ENCODE results near the gene ROR1.
A peak's percentile ranks its signal among the peaks of the same experiment; 100 is the strongest.

The ROR1 gene

DNA sequence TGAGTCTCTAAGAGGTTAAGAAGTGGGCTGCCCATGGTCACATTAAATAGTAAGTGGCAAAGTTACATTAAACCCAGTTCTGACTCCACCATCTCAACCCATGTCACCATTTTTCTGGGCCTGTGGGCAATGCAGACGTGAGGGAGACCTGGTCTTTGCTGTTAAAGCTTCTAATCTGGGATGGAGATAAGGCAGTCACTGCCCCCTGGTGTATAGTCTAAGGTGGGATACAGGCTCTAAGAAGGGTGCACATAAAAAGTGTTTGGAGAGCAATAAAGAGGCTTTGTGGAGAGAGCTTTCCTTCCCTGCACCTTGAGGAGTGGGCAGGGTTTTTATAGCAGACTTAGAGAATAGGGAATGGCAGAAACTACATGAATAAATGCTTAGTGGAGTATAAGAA lies 141.3 kb downstream of the ROR1 start:
- in situ Hi-C loops (cut with MboI; ENCODE audit: low sequenced_read_pairs, unreplicated experiment): loop anchor here (10.0 kb wide), 1 partner anchor 230 kb away; no protein-coding TSS in a partner anchor
- peak; percentile 9 for DNase-seq (ENCODE audit: low spot score)
- TF ChIP-seq, protein P1, sequence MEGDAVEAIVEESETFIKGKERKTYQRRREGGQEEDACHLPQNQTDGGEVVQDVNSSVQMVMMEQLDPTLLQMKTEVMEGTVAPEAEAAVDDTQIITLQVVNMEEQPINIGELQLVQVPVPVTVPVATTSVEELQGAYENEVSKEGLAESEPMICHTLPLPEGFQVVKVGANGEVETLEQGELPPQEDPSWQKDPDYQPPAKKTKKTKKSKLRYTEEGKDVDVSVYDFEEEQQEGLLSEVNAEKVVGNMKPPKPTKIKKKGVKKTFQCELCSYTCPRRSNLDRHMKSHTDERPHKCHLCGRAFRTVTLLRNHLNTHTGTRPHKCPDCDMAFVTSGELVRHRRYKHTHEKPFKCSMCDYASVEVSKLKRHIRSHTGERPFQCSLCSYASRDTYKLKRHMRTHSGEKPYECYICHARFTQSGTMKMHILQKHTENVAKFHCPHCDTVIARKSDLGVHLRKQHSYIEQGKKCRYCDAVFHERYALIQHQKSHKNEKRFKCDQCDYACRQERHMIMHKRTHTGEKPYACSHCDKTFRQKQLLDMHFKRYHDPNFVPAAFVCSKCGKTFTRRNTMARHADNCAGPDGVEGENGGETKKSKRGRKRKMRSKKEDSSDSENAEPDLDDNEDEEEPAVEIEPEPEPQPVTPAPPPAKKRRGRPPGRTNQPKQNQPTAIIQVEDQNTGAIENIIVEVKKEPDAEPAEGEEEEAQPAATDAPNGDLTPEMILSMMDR (IDR thresholded peaks at IDR 0.05; ENCODE audit: borderline replicate concordance, control extremely low read depth, extremely low read depth, insufficient read depth, missing control alignments): peak; percentile 31

DNA sequence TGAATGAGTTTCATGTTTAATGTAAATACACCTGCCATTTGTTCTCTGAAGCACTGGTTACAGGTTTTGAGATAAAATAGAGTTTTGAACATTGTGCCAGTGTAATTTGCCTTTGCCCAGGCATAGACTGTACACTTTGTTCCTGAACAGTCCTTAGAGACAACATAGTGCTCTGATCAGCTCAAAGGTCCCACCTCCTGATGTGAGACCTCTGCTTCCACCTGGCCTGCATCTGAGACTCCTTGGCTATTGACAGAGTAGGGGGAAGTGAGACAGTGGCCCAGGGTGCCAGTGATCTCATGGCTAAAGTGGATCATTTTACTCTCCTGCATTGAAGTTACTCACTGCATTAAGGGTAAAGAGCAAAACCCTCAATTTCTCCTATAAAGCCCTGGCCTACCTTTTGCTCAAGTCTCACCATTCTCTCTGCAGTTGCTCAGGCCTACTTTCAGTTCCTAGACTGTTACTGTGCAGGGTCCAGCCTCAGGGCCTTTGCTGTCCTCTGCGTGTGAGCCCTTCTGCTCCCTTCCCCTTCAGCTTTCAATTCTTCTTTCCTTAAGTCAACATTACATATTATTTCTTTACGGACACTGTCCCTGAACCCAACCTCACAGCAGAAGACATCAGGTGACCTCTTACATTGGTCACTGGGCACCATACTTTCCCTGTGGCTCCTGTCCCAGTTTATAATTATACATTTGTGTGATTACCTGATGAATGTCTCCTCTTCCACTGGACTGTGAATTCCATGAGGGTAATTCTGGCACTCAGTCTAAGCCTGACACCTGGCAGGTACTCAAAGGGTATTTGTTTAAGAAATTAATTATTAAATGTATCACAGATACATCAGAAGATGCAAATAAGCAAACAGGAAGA lies 142.9 kb downstream of the ROR1 start:
- no peak for DNase-seq (ENCODE audit: low spot score)
- TF ChIP-seq, protein P1 (IDR thresholded peaks at IDR 0.05; ENCODE audit: borderline replicate concordance, control extremely low read depth, extremely low read depth, insufficient read depth, missing control alignments): no peak
- in situ Hi-C loops (cut with MboI; ENCODE audit: low sequenced_read_pairs, unreplicated experiment): loop anchor here (10.0 kb wide), 1 partner anchor 232 kb away; no protein-coding TSS in a partner anchor

DNA sequence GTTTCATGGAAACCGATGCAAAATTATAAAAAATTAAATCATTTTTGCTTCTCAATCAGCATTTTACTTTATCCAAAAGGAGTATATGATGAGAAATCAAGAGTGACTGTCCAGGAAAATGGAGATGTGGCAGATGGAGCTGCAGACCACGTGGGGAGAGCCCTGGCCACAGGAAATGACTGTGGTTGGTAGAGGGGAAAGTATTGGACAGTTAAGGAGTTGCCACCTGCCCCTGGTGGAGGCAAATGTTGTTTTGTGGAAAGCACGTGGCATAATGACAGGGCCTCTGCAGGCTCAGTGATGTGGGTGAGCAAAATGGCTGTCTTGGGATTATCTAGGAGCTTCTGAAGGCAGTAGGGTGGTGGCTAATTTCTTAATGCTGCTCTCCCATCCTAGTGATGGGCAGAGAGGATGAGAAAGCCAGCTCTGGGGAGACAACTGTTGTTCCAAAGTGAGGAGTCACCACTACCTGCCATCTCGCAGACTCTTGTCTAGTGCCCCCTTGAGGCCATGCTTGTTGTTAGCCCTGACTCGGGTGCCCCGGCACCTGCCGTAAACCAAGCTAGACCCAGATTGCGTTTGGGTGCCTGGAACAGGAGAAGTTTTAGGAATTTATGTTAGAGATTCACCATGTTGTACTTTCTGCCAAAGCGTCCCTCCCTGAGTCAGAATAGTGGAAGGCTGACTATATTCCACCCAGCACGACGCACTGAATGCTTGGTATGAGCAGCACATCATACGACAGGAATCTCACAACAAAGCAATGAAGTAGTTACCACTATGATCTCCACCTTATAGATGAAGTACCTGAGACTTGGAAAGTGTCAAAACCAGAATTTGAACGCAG lies 144.0 kb downstream of the ROR1 start:
- TF ChIP-seq, protein P1 (IDR thresholded peaks at IDR 0.05; ENCODE audit: borderline replicate concordance, control extremely low read depth, extremely low read depth, insufficient read depth, missing control alignments): peak; percentile 29
- no peak for DNase-seq (ENCODE audit: low spot score)
- in situ Hi-C loops (cut with MboI; ENCODE audit: low sequenced_read_pairs, unreplicated experiment): loop anchor here (10.0 kb wide), 1 partner anchor 233 kb away; no protein-coding TSS in a partner anchor

DNA sequence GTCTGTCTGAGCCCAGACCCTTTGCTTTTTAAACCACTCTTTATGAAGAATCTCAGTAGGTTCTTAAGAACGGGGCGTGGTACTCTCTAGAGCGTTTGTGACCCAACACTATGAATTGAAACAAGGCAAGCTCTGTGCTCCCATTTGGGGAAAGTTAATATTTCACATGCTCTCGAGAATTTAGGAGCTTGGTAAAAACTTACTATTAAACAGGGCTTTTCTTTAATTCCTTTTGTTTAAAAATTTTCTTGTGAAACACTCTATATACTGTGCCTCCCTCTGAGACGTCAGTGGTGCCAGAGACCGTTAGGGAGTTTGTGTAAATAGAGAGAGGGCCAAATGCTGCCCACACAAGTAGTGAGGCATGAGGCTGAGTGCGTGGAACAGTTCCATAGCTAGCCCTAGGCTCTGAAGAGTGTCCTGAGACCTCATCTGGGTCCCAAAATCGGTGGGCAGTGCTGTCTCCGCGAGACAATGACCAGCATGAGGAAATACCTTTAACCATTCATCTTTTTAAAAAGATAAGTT lies 144.7 kb downstream of the ROR1 start:
- TF ChIP-seq, protein P1 (IDR thresholded peaks at IDR 0.05; ENCODE audit: borderline replicate concordance, control extremely low read depth, extremely low read depth, insufficient read depth, missing control alignments): no peak
- in situ Hi-C loops (cut with MboI; ENCODE audit: low sequenced_read_pairs, unreplicated experiment): loop anchor here (10.0 kb wide), 1 partner anchor 234 kb away; no protein-coding TSS in a partner anchor
- no peak for DNase-seq (ENCODE audit: low spot score)

DNA sequence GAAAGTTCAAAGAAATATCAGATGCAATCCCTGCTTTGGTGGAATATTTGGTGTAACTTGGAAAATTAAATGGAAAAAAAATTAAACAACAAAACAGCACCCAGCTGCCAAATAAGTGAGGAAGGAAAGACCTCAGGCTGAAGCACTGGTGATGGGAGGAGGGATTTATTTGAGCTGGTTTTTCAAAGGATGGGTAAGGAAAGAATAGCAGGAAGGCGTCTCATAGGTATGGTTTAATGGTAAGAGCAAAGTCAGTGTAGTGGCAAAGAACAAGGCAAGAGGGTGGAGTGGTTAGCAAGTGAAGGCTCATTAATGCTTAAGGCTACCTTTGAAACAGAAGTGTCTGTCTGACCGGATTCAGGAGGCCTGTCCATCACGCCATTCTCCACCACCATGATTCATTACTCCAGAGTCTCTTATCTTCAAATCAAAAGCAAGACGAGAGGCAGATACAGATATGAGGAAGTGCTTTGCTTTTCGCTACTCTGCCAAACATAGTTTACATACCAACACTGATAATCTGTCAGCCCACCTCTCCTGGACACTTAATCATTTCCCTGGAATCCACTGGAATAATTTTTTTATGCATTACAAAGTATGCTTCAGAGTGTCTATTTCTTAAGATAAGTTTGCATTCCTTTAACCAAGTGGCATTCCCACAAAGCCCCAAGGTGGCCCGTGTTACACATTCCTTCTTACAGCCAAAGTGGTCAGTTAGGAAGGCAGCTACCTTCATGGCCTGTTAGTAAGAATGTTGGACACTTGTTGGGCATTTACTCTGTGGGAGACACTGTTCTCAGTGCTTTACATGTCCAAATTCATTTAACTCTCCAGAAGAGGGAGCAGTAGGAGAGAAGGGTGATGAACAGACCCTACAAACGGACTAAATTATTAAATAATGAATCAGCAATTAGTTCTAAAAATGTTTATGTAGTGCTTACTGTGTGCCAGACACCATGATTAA lies 146.6 kb downstream of the ROR1 start:
- no peak for DNase-seq (ENCODE audit: low spot score)
- TF ChIP-seq, protein P1 (IDR thresholded peaks at IDR 0.05; ENCODE audit: borderline replicate concordance, control extremely low read depth, extremely low read depth, insufficient read depth, missing control alignments): no peak
- in situ Hi-C loops (cut with MboI; ENCODE audit: low sequenced_read_pairs, unreplicated experiment): no loop called here
